Epidermal melanocyte (primary cell): ENCODE measurements around the gene OR10P1.

Experiments
- DNase-seq: peaks from one replicate; pipeline ENCODE4 v3.0.0; 2011; ENCODE audit warnings: low spot score; ENCODE audit not compliant: insufficient read length

OR10P1 gene

GRCh38 chr12:55651299-55651683 is 14.6 kb downstream of the OR10P1 start:
- DNase-seq: no peak

GRCh38 chr12:55652352-55652751 is 15.7 kb downstream of the OR10P1 start:
- no peak for DNase-seq

GRCh38 chr12:55653031-55653430 is 16.3 kb downstream of the OR10P1 start:
- no peak for DNase-seq

GRCh38 chr12:55654511-55655214 is 18.0 kb downstream of the OR10P1 start:
- no peak for DNase-seq

- no peak for DNase-seq
Measured at GRCh38 chr12:55657212-55657611, 20.5 kb downstream of the OR10P1 start.

GRCh38 chr12:55658212-55658611 is 21.5 kb downstream of the OR10P1 start:
- DNase-seq: no peak

- no peak for DNase-seq
Measured at GRCh38 chr12:55658635-55659391, 22.1 kb downstream of the OR10P1 start.

GRCh38 chr12:55659486-55660385 is 23.0 kb downstream of the OR10P1 start:
- no peak for DNase-seq

- no peak for DNase-seq
Measured at GRCh38 chr12:55663391-55663790, 26.7 kb downstream of the OR10P1 start.

GRCh38 chr12:55664826-55665225 is 28.1 kb downstream of the OR10P1 start:
- no peak for DNase-seq

- no peak for DNase-seq
Measured at GRCh38 chr12:55666508-55666907, 29.8 kb downstream of the OR10P1 start.

GRCh38 chr12:55670276-55670675 is 33.6 kb downstream of the OR10P1 start:
- no peak for DNase-seq

GRCh38 chr12:55671746-55672145 is 35.1 kb downstream of the OR10P1 start:
- DNase-seq: no peak

GRCh38 chr12:55673638-55674037 is 36.9 kb downstream of the OR10P1 start:
- DNase-seq: no peak

GRCh38 chr12:55675666-55676065 is 39.0 kb downstream of the OR10P1 start:
- no peak for DNase-seq

GRCh38 chr12:55676707-55677106 is 40.0 kb downstream of the OR10P1 start:
- no peak for DNase-seq

GRCh38 chr12:55679691-55680090 is 43.0 kb downstream of the OR10P1 start:
- DNase-seq: no peak

- no peak for DNase-seq
Measured at GRCh38 chr12:55681142-55682077, 44.7 kb downstream of the OR10P1 start.

- DNase-seq: no peak
Measured at GRCh38 chr12:55682087-55682796, 45.5 kb downstream of the OR10P1 start.

- no peak for DNase-seq
Measured at GRCh38 chr12:55683676-55684075, 47.0 kb downstream of the OR10P1 start.
